HL-60 (cell line): ENCODE measurements around the gene SIGLEC12.

Experiments
- DNase-seq, 2 experiments: peaks; one replicate each; pipeline ENCODE4 v3.0.0-alpha.2; 2010 to 2020; ENCODE audit warnings: low read depth in 1 of 2, low spot score in 1 of 2
- H3K27ac ChIP-seq: fragments of 250-450 bp; sonication (Bioruptor Pico); replicated peaks from 2 replicates; pipeline ENCODE4 v1.5.1; 2020; ENCODE audit warnings: mild to moderate bottlenecking, moderate library complexity
- H3K27me3 ChIP-seq: fragments of 250-450 bp; sonication (Bioruptor Pico); 2 replicates; pipeline ENCODE4 v1.5.1; 2021; ENCODE audit warnings: mild to moderate bottlenecking, moderate library complexity; ENCODE audit not compliant: insufficient read depth, poor library complexity, severe bottlenecking
- H3K4me3 ChIP-seq: replicated peaks from 2 replicates; pipeline ENCODE4 v1.5.1; 2011; ENCODE audit warnings: mild to moderate bottlenecking, control low read depth, low read length; ENCODE audit not compliant: insufficient read depth
- GABPA ChIP-seq: IDR thresholded peaks from 2 replicates; pipeline ENCODE4 v1.6.1; 2012; ENCODE audit warnings: low read depth
- POLR2AphosphoS5 ChIP-seq: IDR thresholded peaks from 2 replicates; pipeline ENCODE4 v1.6.1; 2012; ENCODE audit warnings: low read depth
- SPI1 ChIP-seq: IDR thresholded peaks from 2 replicates; pipeline ENCODE4 v1.6.1; 2012; ENCODE audit warnings: low read depth, mild to moderate bottlenecking, borderline replicate concordance
- long read RNA-seq: library from polyadenylated mRNA; unstranded; transcript quantifications from one replicate; pipeline ENCODE4 v2.0.0, GENCODE V29; 2020
- TF ChIP-seq, protein P1 (sequence below): IDR thresholded peaks from 2 replicates; pipeline ENCODE4 v1.6.1; 2012; ENCODE audit warnings: low read depth; ENCODE audit not compliant: insufficient replicate concordance
- TF ChIP-seq, protein P2 (sequence below): IDR thresholded peaks from one replicate; pipeline ENCODE4 v1.5.1; 2011; ENCODE audit warnings: low read length, control low read depth, inconsistent platforms; ENCODE audit not compliant: insufficient read depth

SIGLEC12 gene
- long read RNA-seq, transcript SIGLEC12-201 (8 exons, 2,121 nt), result major isoform, 36 of 64 reads
- long read RNA-seq, partial matches to known transcripts, result 2 of 64 reads
- long read RNA-seq, other reads (novel, unspliced or antisense), result 25 of 64 reads

DNA sequence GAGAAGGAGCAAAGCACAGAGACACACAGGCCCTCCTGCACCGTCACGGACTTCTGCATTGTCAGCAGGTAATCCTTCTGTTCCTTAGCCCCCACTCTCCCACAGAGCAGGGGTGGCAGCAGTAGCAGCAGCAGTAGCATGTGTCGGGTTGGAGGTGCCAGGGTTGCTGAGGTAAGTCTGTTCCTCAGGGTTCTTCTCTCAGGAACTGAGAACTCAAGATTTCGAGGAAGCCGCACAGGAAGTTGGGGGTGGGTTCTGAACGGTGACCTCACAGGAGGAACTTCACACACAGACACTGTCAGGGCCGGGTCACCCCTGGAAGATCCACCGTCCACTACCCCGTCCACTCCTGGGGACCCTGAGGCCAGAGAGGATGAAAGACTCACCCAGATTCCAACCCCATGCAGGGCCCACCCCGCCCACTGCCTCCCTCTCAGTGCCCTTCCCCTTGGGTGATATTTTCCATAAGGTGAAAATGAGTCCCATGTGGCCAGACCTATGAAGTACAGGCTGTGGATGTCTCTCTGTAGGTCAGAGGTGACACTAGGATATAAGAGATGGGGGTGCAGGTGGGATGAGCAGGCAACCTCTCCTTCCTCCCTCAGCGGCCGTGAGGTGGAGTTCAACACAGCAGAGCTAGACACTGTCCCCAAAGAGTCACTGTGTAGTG, at the start of gene SIGLEC12:
SIGLEC12 (minus strand) TSS at position 207 of the 670 bp plus-strand sequence; CDS start at position 140, 67 bp downstream.
- Histone ChIP-seq H3K27ac (peak within 1 kb of the TSS; percentile 66), H3K4me3 (peak within 1 kb of the TSS; percentile 40), H3K27me3 (no peaks in the 10 kb centered on the region)
- peak; percentile 67 to 86 for DNase-seq
- TF ChIP-seq GABPA (no peak), SPI1 (peak; percentile 63; the same call in 1 of the 2 replicates), POLR2AphosphoS5 (peak; percentile 57; the same call in 1 of the 2 replicates)

DNA sequence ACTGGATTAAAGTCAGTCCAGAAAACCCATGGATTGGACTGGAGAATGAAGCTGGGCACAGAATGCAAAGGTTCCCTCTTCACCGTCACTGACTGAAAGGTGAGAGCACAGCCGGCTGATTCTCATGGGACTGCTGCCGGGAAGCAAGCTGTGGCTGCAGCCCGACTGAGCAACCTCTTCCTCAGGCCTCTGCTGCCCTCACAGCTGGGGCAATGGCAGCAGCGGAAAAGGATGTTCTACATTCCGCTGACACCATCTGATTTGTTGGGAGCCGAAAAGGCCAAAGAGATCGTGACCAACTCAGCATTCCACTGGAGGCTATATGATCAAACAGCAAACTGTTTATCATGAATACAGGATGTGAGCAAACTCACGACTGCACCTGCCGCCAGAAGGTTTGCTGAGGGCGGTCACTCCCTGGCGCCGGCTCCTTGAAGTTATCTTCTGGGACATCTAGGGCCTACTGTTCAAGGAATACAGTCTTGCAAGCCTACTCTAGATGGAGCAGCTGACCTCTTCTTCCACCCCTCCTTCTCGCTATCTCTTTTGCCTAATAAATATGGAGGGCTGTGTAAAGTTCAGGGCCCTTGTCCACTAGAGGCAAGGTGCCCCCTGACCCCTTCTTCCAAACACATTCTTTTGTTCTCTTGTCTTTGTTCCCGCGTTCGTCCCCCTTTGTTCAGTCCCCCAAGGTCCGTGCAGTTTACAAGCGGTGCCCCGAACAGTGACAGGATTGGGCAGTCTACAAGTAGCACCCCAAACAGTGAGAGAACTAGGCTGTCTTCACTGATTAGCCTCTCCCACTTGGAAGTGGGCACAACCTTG, 49.5 kb upstream of the SIGLEC12 start:
- no peak overlapping the region for H3K4me3 ChIP-seq

DNA sequence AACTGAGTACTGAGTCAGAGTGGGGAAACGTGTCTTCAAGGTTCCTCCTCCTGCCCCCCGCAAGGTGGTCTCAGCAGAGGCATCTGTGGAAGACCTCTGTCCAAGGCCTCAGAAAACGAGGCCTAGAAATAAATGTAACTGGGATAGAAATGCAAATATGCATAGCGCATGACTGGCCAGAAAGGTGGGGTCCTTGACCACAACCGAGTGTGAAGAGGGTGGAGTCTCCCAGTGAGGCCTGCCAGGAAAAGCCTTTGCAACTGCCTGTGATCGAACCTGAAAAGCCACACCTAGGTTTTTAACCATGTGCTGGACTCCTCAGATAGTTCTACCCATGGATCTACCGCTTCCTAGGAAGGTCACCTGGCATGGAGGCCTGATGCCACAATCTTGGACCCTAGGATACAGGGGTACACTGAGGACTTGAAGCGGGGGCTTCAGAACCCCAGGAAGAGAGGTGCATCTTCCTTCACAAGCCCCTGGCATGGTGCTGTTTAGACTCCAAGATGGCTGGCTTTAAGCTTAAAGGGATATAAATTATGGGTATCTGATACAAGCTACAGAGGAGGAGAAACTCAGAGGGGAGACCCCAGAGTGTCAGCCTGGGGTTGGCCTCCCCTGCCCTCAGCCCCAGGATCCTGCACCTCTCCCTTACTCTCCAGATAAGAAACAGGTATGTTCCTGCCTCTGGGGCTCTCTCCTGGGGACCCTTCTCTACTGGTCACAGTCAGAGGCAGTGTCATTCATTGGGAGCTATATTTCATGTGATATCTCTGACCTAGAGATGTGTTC, 48.1 kb upstream of the SIGLEC12 start:
- no peak for DNase-seq
- TF ChIP-seq, protein P1, sequence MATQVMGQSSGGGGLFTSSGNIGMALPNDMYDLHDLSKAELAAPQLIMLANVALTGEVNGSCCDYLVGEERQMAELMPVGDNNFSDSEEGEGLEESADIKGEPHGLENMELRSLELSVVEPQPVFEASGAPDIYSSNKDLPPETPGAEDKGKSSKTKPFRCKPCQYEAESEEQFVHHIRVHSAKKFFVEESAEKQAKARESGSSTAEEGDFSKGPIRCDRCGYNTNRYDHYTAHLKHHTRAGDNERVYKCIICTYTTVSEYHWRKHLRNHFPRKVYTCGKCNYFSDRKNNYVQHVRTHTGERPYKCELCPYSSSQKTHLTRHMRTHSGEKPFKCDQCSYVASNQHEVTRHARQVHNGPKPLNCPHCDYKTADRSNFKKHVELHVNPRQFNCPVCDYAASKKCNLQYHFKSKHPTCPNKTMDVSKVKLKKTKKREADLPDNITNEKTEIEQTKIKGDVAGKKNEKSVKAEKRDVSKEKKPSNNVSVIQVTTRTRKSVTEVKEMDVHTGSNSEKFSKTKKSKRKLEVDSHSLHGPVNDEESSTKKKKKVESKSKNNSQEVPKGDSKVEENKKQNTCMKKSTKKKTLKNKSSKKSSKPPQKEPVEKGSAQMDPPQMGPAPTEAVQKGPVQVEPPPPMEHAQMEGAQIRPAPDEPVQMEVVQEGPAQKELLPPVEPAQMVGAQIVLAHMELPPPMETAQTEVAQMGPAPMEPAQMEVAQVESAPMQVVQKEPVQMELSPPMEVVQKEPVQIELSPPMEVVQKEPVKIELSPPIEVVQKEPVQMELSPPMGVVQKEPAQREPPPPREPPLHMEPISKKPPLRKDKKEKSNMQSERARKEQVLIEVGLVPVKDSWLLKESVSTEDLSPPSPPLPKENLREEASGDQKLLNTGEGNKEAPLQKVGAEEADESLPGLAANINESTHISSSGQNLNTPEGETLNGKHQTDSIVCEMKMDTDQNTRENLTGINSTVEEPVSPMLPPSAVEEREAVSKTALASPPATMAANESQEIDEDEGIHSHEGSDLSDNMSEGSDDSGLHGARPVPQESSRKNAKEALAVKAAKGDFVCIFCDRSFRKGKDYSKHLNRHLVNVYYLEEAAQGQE, result no peak
- TF ChIP-seq SPI1 (no peak), GABPA (no peak)
- no peaks in the 10 kb centered on the region for H3K27me3 ChIP-seq
- H3K4me3 ChIP-seq, result no peak overlapping the region
- H3K27ac ChIP-seq, result no peak overlapping the region

More for the DNA sequence above, 49.5 kb upstream of the SIGLEC12 start:
- no peak overlapping the region for H3K27ac ChIP-seq
- no peak for TF ChIP-seq POLR2AphosphoS5
- TF ChIP-seq, protein P1, result no peak
- TF ChIP-seq GABPA, result no peak
- no peaks in the 10 kb centered on the region for H3K27me3 ChIP-seq
- DNase-seq, result no peak

DNA sequence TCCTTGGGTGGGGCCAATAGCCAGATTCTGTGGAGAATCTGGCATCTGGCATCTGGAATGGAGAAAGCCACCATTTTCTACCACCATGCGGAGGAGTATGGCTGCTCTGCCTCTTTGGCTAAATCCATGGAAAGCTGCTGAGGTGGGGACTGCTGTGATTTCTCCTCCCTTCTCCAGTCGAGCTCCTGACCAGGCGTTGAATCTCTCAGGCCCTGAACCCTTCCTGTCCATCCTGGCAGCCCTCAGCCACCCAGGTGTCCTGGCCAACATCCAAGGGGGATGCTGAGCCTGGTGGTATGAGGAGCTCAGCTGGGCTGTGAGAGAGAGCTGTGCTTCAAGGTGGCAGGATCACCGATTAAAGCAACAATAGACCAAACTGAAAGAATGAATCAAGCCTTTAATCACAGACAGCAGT, 47.3 kb upstream of the SIGLEC12 start:
- TF ChIP-seq, protein P2, sequence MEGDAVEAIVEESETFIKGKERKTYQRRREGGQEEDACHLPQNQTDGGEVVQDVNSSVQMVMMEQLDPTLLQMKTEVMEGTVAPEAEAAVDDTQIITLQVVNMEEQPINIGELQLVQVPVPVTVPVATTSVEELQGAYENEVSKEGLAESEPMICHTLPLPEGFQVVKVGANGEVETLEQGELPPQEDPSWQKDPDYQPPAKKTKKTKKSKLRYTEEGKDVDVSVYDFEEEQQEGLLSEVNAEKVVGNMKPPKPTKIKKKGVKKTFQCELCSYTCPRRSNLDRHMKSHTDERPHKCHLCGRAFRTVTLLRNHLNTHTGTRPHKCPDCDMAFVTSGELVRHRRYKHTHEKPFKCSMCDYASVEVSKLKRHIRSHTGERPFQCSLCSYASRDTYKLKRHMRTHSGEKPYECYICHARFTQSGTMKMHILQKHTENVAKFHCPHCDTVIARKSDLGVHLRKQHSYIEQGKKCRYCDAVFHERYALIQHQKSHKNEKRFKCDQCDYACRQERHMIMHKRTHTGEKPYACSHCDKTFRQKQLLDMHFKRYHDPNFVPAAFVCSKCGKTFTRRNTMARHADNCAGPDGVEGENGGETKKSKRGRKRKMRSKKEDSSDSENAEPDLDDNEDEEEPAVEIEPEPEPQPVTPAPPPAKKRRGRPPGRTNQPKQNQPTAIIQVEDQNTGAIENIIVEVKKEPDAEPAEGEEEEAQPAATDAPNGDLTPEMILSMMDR, result no peak
- TF ChIP-seq GABPA (no peak), POLR2AphosphoS5 (no peak), SPI1 (no peak)
- TF ChIP-seq, protein P1, result no peak
- DNase-seq, result no peak
- Histone ChIP-seq H3K4me3 (no peak overlapping the region), H3K27me3 (no peaks in the 10 kb centered on the region), H3K27ac (no peak overlapping the region)
